Activated naive CD8-positive, alpha-beta T cell treated with anti-CD3 and anti-CD28 coated beads, Interleukin-2, amount 10 ng/mL, durations not matched to agents 7 days and 5 days (primary cell): ENCODE results near the gene ATRIP. TPM values are rescaled to one million over a fixed set of nuclear protein-coding genes. Genes with fewer than 3 reads are reported as not detected.
"Not testable (repeated sequence)": the region's sequence is repeated elsewhere in the genome, so short reads cannot be mapped to it uniquely, and the experiment has no call there.

Experiments
- ATAC-seq: fragments of 150-1000 bp; cut with Tn5 transposase; one replicate; pipeline ENCODE4 v1.10.0; 2021; ENCODE audit warnings: low read depth, moderate library complexity
- POLR2A ChIA-PET: fragments of 350-600 bp; sonication (Branson Sonifier 250); formaldehyde crosslinking; loops from one replicate; lab custom pipeline; 2021; ENCODE audit warnings: antibody characterized with exemption; lab: Charles Lee
- DNase-seq: peaks from one replicate; pipeline ENCODE4 v3.0.0; 2021
- H3K27ac Mint-ChIP-seq: one replicate; pipeline ENCODE4 v1.8.0; 2022; ENCODE audit warnings: mild to moderate bottlenecking, mixed read lengths
- H3K27me3 Mint-ChIP-seq: one replicate; pipeline ENCODE4 v1.8.0; 2022; ENCODE audit warnings: mild to moderate bottlenecking, moderate library complexity, mixed read lengths
- H3K36me3 Mint-ChIP-seq: one replicate; pipeline ENCODE4 v1.8.0; 2021; ENCODE audit warnings: mild to moderate bottlenecking, mixed read lengths
- H3K4me1 Mint-ChIP-seq: one replicate; pipeline ENCODE4 v1.8.0; 2021; ENCODE audit warnings: mixed read lengths
- H3K4me3 Mint-ChIP-seq: one replicate; pipeline ENCODE4 v1.8.0; 2022; ENCODE audit warnings: mild to moderate bottlenecking, moderate library complexity, mixed read lengths
- H3K9me3 Mint-ChIP-seq: one replicate; pipeline ENCODE4 v1.8.0; 2021; ENCODE audit warnings: mixed read lengths
- total RNA-seq, 2 experiments: library from RNA; stranded (reverse); gene quantifications; one replicate each; pipeline ENCODE4 v1.2.3, GENCODE V29; 2021

ATRIP gene
- total RNA-seq: 10 to 100 TPM; 17.0 to 19.9 TPM

DNA sequence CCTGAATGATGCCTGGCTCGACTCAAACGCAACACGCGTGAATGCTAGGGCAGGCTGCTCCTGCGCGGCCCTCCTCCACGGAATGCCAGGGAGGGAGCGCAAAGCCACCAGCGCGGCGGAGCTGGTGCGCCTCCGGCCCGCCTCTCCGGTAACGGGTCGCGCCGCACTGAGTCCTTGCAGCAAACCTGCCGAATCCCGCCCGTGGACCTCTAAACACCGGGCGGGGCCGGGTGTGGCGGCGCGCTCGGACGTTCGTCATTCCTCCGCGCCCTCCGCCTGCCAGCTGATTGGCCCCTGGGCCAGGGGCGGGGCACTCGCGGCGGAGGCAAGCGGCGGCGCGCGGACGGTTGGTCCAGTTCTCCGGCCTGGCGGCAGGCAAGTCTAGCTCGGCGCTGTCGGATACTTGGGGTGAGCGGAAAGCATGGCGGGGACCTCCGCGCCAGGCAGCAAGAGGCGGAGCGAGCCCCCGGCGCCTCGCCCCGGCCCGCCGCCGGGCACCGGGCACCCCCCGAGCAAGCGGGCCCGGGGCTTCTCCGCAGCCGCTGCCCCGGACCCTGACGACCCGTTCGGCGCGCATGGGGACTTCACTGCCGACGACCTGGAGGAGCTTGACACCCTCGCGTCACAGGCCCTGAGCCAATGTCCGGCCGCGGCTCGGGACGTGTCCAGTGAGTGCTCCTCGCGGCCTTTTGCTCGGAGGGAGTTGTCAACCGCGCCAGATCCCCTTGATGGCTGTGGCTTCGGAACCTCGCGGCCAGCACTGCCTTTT is at the start of gene ATRIP:
ATRIP (plus strand) TSS at position 313 of the 769 bp plus-strand sequence; CDS start at position 422, 109 bp downstream.
- Mint-ChIP-seq H3K4me1 (peaks cover 36% of the 10 kb centered on the region), H3K36me3 (peaks cover 16% of the 10 kb centered on the region)

DNA sequence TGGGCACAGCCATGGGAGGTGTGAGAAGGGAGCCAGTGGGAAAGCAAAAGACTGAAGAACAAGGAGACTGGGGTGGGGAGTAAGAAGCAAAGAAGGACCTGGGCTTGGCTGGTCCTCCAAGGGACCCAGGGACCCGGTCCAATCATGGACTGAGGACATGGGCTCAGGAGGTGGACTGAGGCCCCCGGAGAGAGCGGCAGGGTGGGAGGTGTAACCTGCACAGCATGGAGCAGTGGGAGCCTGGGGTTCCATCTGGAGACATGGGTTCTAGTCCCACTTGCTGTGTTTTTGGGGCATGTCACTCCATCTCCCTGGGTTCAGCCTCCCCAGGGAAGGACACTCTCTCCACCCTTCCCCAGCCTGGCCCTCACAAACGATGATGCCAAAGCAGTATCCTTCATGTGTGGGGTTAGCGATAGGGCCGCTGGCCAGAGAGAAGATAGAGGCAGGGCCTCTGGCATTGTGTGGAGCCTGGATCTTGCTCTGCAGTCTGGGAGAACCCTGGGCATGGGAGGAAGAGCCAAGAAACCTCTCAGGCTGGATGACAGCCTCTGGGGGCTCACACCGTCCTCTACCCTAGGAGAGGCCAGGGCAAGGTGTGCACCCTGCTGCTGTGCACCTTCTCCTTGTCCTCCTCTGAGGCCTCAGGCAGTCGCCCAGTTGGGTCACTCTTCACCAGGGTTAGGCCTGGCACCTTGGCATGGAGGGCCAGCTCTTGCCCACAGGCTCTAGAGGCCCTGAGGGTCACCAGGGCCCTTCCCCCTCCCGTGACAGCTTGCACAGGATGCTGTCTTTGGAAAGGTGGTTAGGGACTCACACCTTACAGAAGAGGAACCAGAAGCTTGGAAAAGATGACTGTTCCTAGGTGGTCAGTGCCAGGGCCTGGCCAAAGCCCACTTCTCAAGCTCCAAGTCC is 48.5 kb upstream of the ATRIP start:
- DNase-seq: no peak
- Mint-ChIP-seq H3K27ac (no peak overlapping the region), H3K4me1 (peaks cover 1% of the 10 kb centered on the region), H3K36me3 (no peaks in the 10 kb centered on the region), H3K9me3 (no peaks in the 10 kb centered on the region), H3K4me3 (no peak overlapping the region), H3K27me3 (peaks cover 10% of the 10 kb centered on the region)
- POLR2A ChIA-PET: no interaction called here
- ATAC-seq: no peak

More for the DNA sequence above, at the start of gene ATRIP:
- POLR2A ChIA-PET: interaction anchor here (0.6 to 5.0 kb wide), 19 partner anchors 10 to 206 kb away, joined by 3 to 57 read pairs (median 5); partner anchors contain the start of genes PFKFB4, SHISA5 and ZNF589
- peak within 1 kb of the TSS; percentile 95 for H3K4me3 Mint-ChIP-seq
- ATAC-seq (peak; percentile 97), DNase-seq (peak; percentile 95)
- H3K27ac Mint-ChIP-seq: peak within 1 kb of the TSS; percentile 95
- no peaks in the 10 kb centered on the region for H3K9me3 Mint-ChIP-seq
- H3K27me3 Mint-ChIP-seq: no peaks in the 10 kb centered on the region

DNA sequence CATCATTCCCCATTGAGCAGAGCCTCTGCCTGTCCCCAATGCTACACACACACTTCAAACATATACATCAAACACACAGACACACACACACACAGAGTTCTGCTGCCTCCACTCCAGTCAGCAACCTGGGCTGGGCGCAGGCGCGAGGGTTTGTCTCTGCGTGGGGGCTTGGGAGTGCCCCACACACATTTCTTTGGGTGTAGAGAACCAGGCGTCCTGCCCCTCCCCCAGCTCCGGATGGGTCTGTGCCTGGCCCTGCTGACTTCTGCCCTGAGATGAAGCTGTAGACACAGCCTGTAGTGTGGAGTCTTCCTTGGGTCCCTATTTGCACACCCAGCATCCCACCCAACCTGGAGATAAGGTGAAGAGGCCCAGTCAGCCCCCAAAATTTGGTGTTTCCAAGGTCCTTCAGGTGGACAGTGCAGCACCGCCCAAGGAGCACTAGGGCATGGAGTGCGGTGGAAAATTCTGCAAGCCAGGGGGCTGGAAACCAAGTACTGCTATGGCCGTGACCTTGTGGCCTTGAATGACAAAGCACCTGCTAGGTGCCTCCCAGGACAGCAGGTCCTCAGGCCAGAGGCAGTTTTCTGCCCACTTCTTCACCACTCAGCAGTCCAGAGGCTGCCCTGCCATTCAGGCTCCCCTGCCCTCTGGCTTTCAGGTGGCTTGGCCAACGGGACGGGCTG is 47.7 kb upstream of the ATRIP start:
- Mint-ChIP-seq H3K9me3 (no peaks in the 10 kb centered on the region), H3K27me3 (peaks cover 10% of the 10 kb centered on the region), H3K36me3 (no peaks in the 10 kb centered on the region), H3K4me1 (peaks cover 1% of the 10 kb centered on the region), H3K4me3 (no peak overlapping the region), H3K27ac (no peak overlapping the region)
- no peak for ATAC-seq
- POLR2A ChIA-PET: no interaction called here
- DNase-seq: no peak

DNA sequence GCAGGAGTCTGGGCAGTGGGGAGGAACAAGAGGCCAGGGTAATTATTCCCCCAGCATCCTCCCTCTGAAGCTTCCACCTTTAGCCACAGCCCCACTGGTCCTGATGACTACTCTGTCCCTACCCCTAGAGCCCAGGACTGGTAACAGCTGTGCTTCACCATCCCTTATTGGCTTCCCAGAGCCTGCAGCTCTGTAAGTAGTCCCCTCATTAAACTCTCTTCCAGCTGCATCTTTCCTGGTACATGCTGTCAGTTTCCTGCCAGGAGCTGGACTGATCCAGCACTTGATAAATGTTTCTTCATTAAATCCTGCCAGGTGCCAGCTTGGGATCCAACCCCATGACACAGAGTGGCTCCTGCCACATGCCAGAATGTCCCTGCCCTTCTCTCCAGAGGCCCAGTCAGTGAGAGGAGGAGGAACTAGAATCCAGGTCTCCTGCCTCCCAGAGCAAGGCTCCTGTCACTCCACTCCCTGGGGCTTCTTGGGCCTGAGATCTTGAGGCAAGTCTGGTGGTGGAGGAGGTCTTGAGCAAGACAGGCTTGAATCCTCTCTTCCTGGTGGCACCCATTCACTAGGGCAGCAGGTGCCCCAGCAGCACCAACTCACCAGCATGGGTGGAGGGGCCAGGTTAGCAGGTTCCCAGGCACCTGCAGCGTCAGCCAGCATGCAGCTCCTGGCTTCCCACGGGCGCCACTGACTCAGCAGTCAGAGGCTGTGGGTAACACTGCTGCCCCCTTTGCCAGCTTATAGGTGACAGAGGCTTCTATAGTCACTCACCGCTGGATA is 47.0 kb upstream of the ATRIP start:
- Mint-ChIP-seq H3K27me3 (peaks cover 8% of the 10 kb centered on the region), H3K9me3 (no peaks in the 10 kb centered on the region), H3K4me3 (no peak overlapping the region), H3K36me3 (no peaks in the 10 kb centered on the region), H3K27ac (no peak overlapping the region), H3K4me1 (peaks cover 1% of the 10 kb centered on the region)
- no peak for ATAC-seq
- POLR2A ChIA-PET: interaction anchor here (1.7 kb wide), 1 partner anchor 36 kb away, joined by 9 read pairs; no protein-coding TSS in a partner anchor
- DNase-seq: no peak

DNA sequence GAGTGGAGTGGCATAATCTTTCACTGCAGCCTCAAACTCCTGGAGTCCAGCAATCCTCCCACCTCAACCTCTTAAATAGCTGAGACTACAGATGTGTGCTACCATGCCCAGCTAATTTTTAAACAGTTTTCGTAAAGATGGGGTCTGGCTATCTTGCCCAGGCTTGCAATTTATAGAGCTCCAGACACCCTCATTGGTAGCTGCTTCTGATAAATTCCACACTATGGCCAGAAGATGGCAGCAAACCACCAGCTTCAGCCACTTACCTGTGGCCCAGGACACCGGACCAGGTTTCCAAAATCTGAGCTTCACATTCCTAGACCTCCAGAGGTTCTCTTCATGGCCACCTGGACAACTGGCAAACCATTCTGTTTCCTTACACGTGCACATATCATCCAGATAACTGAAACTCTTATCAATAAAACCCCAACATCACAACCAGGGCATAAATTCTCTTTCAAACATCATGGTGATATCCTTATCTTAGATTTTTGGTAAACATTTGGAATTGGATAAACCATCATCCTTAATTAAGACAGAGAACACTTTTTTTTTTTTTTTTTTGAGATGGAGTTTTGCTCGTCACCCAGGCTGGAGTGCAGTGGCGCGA is 45.6 kb upstream of the ATRIP start:
- Mint-ChIP-seq H3K4me3 (no peak overlapping the region), H3K4me1 (peaks cover 1% of the 10 kb centered on the region), H3K36me3 (no peaks in the 10 kb centered on the region), H3K27me3 (peaks cover 2% of the 10 kb centered on the region), H3K9me3 (no peaks in the 10 kb centered on the region), H3K27ac (no peak overlapping the region)
- ATAC-seq (peak; percentile 67), DNase-seq (peak; percentile 46)
- POLR2A ChIA-PET: interaction anchor here (0.5 to 1.7 kb wide), 4 partner anchors 35 to 151 kb away, joined by 4 to 9 read pairs (median 4); partner anchors contain the start of gene CCDC51

DNA sequence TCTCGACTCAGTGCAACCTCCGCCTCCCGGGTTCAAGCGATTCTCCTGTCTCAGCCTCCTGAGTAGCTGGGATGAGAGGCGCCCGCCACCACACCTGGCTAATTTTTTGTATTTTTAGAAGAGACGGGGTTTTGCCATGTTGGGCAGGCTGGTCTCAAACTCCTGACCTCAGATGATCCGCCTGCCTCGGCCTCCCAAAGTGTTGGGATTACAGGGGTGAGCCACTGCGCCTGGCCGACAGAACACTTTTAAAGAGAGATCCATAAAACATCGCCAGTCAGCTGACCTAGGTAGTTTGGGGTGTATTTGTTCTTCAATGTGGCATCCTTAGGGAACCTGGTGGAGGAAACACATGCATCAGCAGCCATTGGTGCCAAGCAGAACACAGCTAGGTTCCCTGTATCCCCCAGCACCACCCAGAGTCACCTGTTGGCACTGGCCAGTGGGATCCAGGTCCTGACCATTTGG is 45.1 kb upstream of the ATRIP start:
- not testable (repeated sequence) for H3K4me3 Mint-ChIP-seq, H3K9me3 Mint-ChIP-seq, DNase-seq, H3K27me3 Mint-ChIP-seq, H3K27ac Mint-ChIP-seq, H3K4me1 Mint-ChIP-seq, H3K36me3 Mint-ChIP-seq, ATAC-seq
- POLR2A ChIA-PET: interaction anchor here (0.5 to 1.7 kb wide), 5 partner anchors 34 to 150 kb away, joined by 4 to 9 read pairs (median 4); partner anchors contain the start of gene CCDC51

DNA sequence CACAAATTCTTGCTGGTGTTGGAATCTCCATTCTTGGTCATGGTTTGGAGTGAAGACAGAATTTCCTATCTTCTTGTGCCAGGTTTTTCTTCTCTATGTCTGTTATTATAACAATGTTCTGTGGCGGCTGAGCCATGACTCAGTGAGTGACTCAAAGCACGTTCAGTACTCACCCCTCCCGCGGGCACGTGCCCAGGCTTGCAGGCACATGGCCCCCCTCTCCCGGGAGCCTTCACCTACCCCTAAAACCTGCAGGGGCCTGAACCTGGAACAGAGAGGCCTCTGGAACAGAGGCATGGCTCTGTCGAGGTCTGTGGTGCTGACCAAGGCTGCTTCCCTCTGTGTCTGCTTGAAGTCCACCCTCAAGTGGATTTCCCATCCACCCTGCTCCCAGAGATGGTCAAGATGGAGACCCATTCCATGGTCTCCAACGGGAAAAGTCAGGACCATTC is 44.2 kb upstream of the ATRIP start:
- Mint-ChIP-seq H3K27me3 (no peaks in the 10 kb centered on the region), H3K27ac (no peak overlapping the region), H3K4me3 (no peak overlapping the region), H3K4me1 (peaks cover 1% of the 10 kb centered on the region), H3K9me3 (no peaks in the 10 kb centered on the region), H3K36me3 (no peaks in the 10 kb centered on the region)
- POLR2A ChIA-PET: interaction anchor here (0.6 kb wide), 1 partner anchor 87 kb away, joined by 4 read pairs; no protein-coding TSS in a partner anchor
- ATAC-seq: no peak
- no peak for DNase-seq

DNA sequence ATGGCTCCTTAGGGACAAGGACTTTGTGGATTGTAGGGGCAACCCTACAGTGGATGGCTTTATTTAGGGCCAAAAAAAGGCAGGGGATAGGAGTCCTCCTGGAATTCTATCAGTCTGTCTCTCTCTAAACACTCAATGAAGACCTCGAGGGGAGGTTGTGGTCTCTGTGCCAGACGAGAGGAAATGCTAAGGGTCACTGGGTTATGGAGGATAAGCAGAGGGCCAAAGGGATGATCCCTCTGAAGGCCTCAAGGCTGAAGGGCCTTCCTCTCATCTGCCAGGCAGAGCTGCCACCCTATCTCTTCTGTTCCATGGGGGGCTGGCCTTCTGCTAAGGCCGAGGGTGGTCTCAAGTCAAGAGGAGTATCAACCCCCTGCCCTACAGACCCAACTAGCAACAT is 43.6 kb upstream of the ATRIP start:
- POLR2A ChIA-PET: no interaction called here

DNA sequence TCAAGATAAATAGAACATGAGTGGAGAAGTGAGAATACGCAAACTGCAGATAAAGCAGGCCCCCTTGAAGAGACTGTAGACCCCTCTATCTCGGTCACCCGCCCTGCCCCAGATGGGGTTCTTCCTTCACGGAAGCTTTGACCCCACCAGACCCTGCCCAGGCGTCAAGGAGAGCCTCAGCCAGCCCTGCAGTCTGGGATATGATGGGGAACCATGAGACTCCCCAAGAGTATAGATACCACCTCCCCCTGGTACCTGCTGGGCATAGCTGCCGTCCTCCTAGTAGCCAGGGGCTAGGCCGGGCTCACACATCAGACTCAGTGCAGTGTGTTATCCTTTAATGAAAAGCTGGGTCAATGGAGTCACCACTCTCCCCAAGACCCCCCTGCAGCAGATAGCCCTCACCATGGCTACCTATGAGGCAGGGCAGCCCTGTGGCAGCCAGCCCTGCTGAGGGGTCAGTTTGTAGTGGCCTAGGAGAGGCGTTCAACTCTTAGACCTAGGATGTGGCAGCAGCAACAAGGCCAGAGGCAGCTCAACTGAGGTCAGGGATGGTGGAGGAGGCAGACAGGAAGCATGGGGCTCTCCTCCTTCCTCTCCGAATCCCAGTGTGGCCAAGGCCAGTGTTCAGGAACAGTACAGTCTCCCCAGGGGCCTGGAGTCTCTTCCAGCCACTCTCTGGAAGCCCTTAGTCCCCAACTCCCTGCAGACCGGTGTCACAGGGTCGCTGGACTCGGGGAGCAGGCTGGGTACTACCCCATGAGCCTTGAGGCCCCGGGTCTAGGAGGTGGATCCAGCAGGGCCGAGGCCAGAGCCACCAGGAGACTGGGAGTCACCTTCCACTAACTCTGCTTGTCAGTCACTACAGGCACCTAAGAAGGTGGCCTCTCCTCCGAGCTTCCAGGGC is 42.8 kb upstream of the ATRIP start:
- Mint-ChIP-seq H3K4me3 (no peak overlapping the region), H3K27ac (no peak overlapping the region), H3K27me3 (no peaks in the 10 kb centered on the region), H3K36me3 (no peaks in the 10 kb centered on the region), H3K9me3 (no peaks in the 10 kb centered on the region), H3K4me1 (peaks cover 1% of the 10 kb centered on the region)
- POLR2A ChIA-PET: no interaction called here
- DNase-seq (no peak), ATAC-seq (no peak)

More for the DNA sequence above, 43.6 kb upstream of the ATRIP start:
- no peaks in the 10 kb centered on the region for H3K27me3 Mint-ChIP-seq
- no peak overlapping the region for H3K4me3 Mint-ChIP-seq
- no peaks in the 10 kb centered on the region for H3K36me3 Mint-ChIP-seq
- DNase-seq: no peak
- peaks cover 1% of the 10 kb centered on the region for H3K4me1 Mint-ChIP-seq
- no peak overlapping the region for H3K27ac Mint-ChIP-seq
- no peak for ATAC-seq
- no peaks in the 10 kb centered on the region for H3K9me3 Mint-ChIP-seq

DNA sequence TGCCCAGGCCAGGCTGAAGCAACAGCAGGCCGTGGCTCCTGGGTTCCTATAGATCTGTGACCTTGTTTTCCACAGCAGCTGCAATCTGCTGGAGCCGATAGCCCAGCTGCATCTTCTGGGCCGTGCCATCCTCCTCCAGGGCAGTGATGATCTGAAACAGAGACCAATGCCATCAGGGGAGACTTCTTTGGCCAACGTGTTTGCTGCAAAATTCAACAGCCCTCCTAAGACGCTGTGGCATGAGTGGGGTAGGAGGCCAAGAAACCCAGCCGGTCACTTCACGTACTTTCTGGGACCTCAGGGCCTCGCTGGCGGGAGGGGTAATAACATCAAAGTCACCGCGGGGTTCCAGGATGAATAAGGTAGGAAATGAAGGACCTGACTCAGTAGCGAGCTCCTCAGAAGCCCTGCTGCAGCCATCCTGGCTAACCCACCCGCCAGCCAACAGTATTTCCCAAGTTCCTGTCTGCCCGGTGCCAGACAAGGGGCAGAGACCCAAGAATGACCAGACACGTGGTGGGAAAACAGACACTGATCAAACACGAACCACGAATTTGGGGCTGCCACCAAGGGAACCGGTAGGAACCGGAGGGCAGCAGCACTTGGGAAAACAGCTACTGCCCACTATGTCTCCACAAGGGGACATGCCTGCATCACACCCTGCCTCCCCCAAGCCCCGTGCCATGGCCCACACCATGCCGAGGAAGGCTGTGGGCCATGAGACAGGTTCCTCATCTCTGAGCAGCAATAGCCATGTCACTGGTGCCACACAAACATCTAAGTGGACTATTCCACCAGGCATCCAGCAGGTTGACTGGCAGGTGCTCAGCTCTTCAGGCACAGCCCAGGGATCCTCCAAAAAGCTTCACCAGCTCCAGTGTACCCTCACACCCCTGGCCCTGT is 41.8 kb upstream of the ATRIP start:
- no peak for DNase-seq
- H3K36me3 Mint-ChIP-seq: no peaks in the 10 kb centered on the region
- no peak for ATAC-seq
- no peaks in the 10 kb centered on the region for H3K9me3 Mint-ChIP-seq
- no peaks in the 10 kb centered on the region for H3K27me3 Mint-ChIP-seq
- no peak overlapping the region for H3K27ac Mint-ChIP-seq
- peaks cover 1% of the 10 kb centered on the region for H3K4me1 Mint-ChIP-seq
- H3K4me3 Mint-ChIP-seq: no peak overlapping the region
- POLR2A ChIA-PET: no interaction called here
